H1 (cell line): ENCODE data around the gene ACO1. TPM values are rescaled to one million over a fixed set of nuclear protein-coding genes. Genes with fewer than 3 reads are reported as not detected.

Source experiments
- CTCF ChIA-PET: fragments of 300-600 bp; sonication (Branson Sonifier 250); formaldehyde crosslinking; loops from one replicate; lab custom pipeline; 2021; ENCODE audit not compliant: partially characterized antibody; lab: Charles Lee
- POLR2A ChIA-PET: fragments of 300-600 bp; sonication (Branson Sonifier 250); formaldehyde crosslinking; loops from one replicate; lab custom pipeline; 2021; ENCODE audit warnings: inconsistent platforms; ENCODE audit not compliant: partially characterized antibody; lab: Charles Lee
- DNase-seq, 2 experiments: peaks; one replicate each; pipeline versions ENCODE4 v3.0.0 to v3.0.0-alpha.2; 2010 to 2022; ENCODE audit warnings: low spot score in 2 of 2, low read depth in 1 of 2, mixed read lengths in 1 of 2
- FAIRE-seq: peaks from 2 replicates; lab custom pipeline; 2011; peaks lifted over from hg19 to GRCh38; lab: Jason Lieb, UNC
- H2AFZ ChIP-seq: 2 replicates; pipeline ENCODE4 v1.8.1; 2012; ENCODE audit warnings: low read length, inconsistent platforms
- H2AK5ac ChIP-seq: 2 replicates; pipeline ENCODE4 v1.6.1; 2013; ENCODE audit warnings: low read depth, low read length
- H2BK120ac ChIP-seq: replicated peaks from 2 replicates; pipeline ENCODE3; 2013; ENCODE audit warnings: low read depth, low read length, inconsistent platforms
- H2BK12ac ChIP-seq: 2 replicates; pipeline ENCODE4 v1.6.1; 2013; ENCODE audit warnings: low read depth, low read length
- H2BK15ac ChIP-seq: 2 replicates; pipeline ENCODE4 v1.6.1; 2013; ENCODE audit warnings: low read length
- H2BK20ac ChIP-seq: 2 replicates; pipeline ENCODE4 v1.6.1; 2013; ENCODE audit warnings: low read length
- H2BK5ac ChIP-seq: 2 replicates; pipeline ENCODE4 v1.6.1; 2013; ENCODE audit warnings: low read depth, low read length
- H3K14ac ChIP-seq: 2 replicates; pipeline ENCODE4 v1.6.1; 2013; ENCODE audit warnings: inconsistent platforms; ENCODE audit not compliant: insufficient read length
- H3K18ac ChIP-seq: 2 replicates; pipeline ENCODE4 v1.6.1; 2013; ENCODE audit warnings: low read length; ENCODE audit errors: extremely low read depth
- H3K23ac ChIP-seq: 2 replicates; pipeline ENCODE4 v1.6.1; 2013; ENCODE audit warnings: inconsistent platforms; ENCODE audit not compliant: insufficient read length
- H3K23me2 ChIP-seq: 2 replicates; pipeline ENCODE4 v1.6.1; 2013; ENCODE audit warnings: low read depth, low read length
- H3K27ac ChIP-seq: 2 replicates; pipeline ENCODE4 v1.6.1; 2011; ENCODE audit warnings: low read depth, low read length, inconsistent platforms
- H3K27me3 ChIP-seq, 4 experiments: replicated peaks in 1 of 4; 1 replicate in 1 of 4; 2 replicates in 3 of 4; pipeline versions ENCODE4 v1.6.1 to v1.8.1; 2011 to 2013; ENCODE audit warnings: low read length in 3 of 4, mild to moderate bottlenecking in 3 of 4, inconsistent platforms in 2 of 4, mixed read lengths in 2 of 4, moderate library complexity in 1 of 4; ENCODE audit not compliant: control insufficient read depth in 3 of 4, insufficient read depth in 3 of 4; ENCODE audit errors: extremely low read depth in 1 of 4
- H3K36me3 ChIP-seq, 4 experiments: 2 replicates each; pipeline versions ENCODE4 v1.6.1 to v1.8.1; 2011 to 2013; ENCODE audit warnings: mild to moderate bottlenecking in 4 of 4, low read length in 3 of 4, moderate library complexity in 2 of 4, control low read depth in 1 of 4, inconsistent platforms in 1 of 4; ENCODE audit not compliant: insufficient read depth in 4 of 4, control insufficient read depth in 2 of 4
- H3K4ac ChIP-seq: replicated peaks from 2 replicates; pipeline ENCODE3; 2013; ENCODE audit warnings: low read length, low read depth, mixed read lengths, inconsistent platforms; ENCODE audit not compliant: insufficient read length
- H3K4me1 ChIP-seq, 4 experiments: replicated peaks in 1 of 4; 1 replicate in 1 of 4; 2 replicates in 3 of 4; pipeline versions ENCODE4 v1.6.1 to v1.8.1; 2011 to 2013; ENCODE audit warnings: low read length in 3 of 4, inconsistent platforms in 2 of 4, mixed read lengths in 1 of 4; ENCODE audit not compliant: insufficient read depth in 4 of 4, control insufficient read depth in 3 of 4
- H3K4me2 ChIP-seq, 2 experiments: 2 replicates each; pipeline versions ENCODE4 v1.6.1 to v1.8.1; 2011 to 2013; ENCODE audit warnings: low read depth in 2 of 2, low read length in 2 of 2, control low read depth in 1 of 2, inconsistent platforms in 1 of 2, mild to moderate bottlenecking in 1 of 2; ENCODE audit not compliant: insufficient read depth in 1 of 2
- H3K4me3 ChIP-seq, 4 experiments: fragments of 200-600, 300-600 bp in 1 of 4; sonication (generic), shearing (Covaris generic), sonication (Bioruptor Twin) in 1 of 4; 2 replicates each; pipeline versions ENCODE4 v1.5.1 to v1.8.1; 2011 to 2016; ENCODE audit warnings: low read length in 4 of 4, low read depth in 3 of 4, control low read depth in 2 of 4, inconsistent platforms in 2 of 4, mild to moderate bottlenecking in 2 of 4, mixed read lengths in 1 of 4, moderate library complexity in 1 of 4; ENCODE audit not compliant: insufficient read depth in 2 of 4; ENCODE audit errors: extremely low read depth in 1 of 4
- H3K56ac ChIP-seq: replicated peaks from 2 replicates; pipeline ENCODE3; 2013; ENCODE audit warnings: low read depth, mild to moderate bottlenecking, mixed read lengths, low read length, inconsistent platforms; ENCODE audit not compliant: insufficient read length
- H3K79me1 ChIP-seq: 2 replicates; pipeline ENCODE4 v1.6.1; 2013; ENCODE audit warnings: low read depth, low read length, control low read depth
- H3K79me2 ChIP-seq, 2 experiments: 2 replicates each; pipeline versions ENCODE4 v1.6.1 to v1.8.1; 2012 to 2013; ENCODE audit warnings: low read length in 2 of 2, mild to moderate bottlenecking in 2 of 2, inconsistent platforms in 1 of 2; ENCODE audit not compliant: insufficient read depth in 2 of 2, control insufficient read depth in 1 of 2
- H3K9ac ChIP-seq, 4 experiments: replicated peaks in 1 of 4; 1 replicate in 1 of 4; 2 replicates in 3 of 4; pipeline versions ENCODE4 v1.6.1 to v1.8.1; 2011 to 2013; ENCODE audit warnings: low read depth in 3 of 4, low read length in 3 of 4, control low read depth in 2 of 4, mild to moderate bottlenecking in 2 of 4, moderate library complexity in 2 of 4, inconsistent platforms in 1 of 4; ENCODE audit errors: extremely low read depth in 1 of 4
- H3K9me3 ChIP-seq, 2 experiments: 2 replicates each; pipeline versions ENCODE4 v1.6.1 to v1.8.1; 2012 to 2013; ENCODE audit warnings: mild to moderate bottlenecking in 2 of 2, moderate library complexity in 2 of 2, control low read depth in 1 of 2, inconsistent platforms in 1 of 2, low read depth in 1 of 2, low read length in 1 of 2, mixed read lengths in 1 of 2; ENCODE audit not compliant: insufficient read depth in 2 of 2
- H4K20me1 ChIP-seq, 2 experiments: replicated peaks in 1 of 2; 2 replicates each; pipeline versions ENCODE3 to v1.8.1; 2011 to 2013; ENCODE audit warnings: inconsistent platforms in 2 of 2, low read length in 2 of 2, mild to moderate bottlenecking in 1 of 2; ENCODE audit not compliant: insufficient read depth in 2 of 2, control insufficient read depth in 1 of 2
- H4K5ac ChIP-seq: 2 replicates; pipeline ENCODE4 v1.6.1; 2013; ENCODE audit warnings: low read length, low read depth, mixed read lengths, inconsistent platforms; ENCODE audit not compliant: insufficient read length
- H4K8ac ChIP-seq: 2 replicates; pipeline ENCODE4 v1.8.0; 2013; ENCODE audit warnings: mild to moderate bottlenecking, moderate library complexity, low read length, inconsistent platforms; ENCODE audit not compliant: insufficient read depth; ENCODE audit errors: extremely low read depth
- H4K91ac ChIP-seq: replicated peaks from 2 replicates; pipeline ENCODE3; 2013; ENCODE audit warnings: low read length, mixed read lengths, inconsistent platforms; ENCODE audit not compliant: insufficient read length
- CBX5 ChIP-seq: fragments of 300-800, 300-1000 bp; sonication (generic); IDR thresholded peaks from 2 replicates; pipeline ENCODE4 v1.7.1; 2016; ENCODE audit warnings: antibody characterized with exemption, low read length, low read depth
- CREB1 ChIP-seq: IDR thresholded peaks from 2 replicates; pipeline ENCODE4 v1.6.1; 2012; ENCODE audit warnings: inconsistent platforms
- EP300 ChIP-seq, 2 experiments: IDR thresholded peaks; 1 replicate in 1 of 2; 2 replicates in 1 of 2; pipeline ENCODE4 v1.6.1; 2011 to 2012; ENCODE audit warnings: low read depth in 2 of 2, low read length in 2 of 2, mild to moderate bottlenecking in 2 of 2, borderline replicate concordance in 1 of 2, inconsistent platforms in 1 of 2, moderate library complexity in 1 of 2
- GABPA ChIP-seq: IDR thresholded peaks from 2 replicates; pipeline ENCODE4 v1.6.1; 2011; ENCODE audit warnings: mild to moderate bottlenecking, low read length, moderate library complexity, borderline replicate concordance; ENCODE audit not compliant: insufficient read depth
- HDAC2 ChIP-seq, 2 experiments: fragments of 300-600 bp in 1 of 2; sonication (generic) in 1 of 2; IDR thresholded peaks; 2 replicates each; pipeline ENCODE4 v1.6.1; 2011 to 2012; ENCODE audit warnings: low read depth in 2 of 2, low read length in 2 of 2, mild to moderate bottlenecking in 2 of 2, moderate library complexity in 2 of 2, borderline replicate concordance in 1 of 2, inconsistent platforms in 1 of 2
- NANOG ChIP-seq: IDR thresholded peaks from 2 replicates; pipeline ENCODE4 v1.6.1; 2011; ENCODE audit warnings: low read length, low read depth, mild to moderate bottlenecking, inconsistent platforms; ENCODE audit not compliant: insufficient read depth, poor library complexity, severe bottlenecking
- POU5F1 ChIP-seq: IDR thresholded peaks from 2 replicates; pipeline ENCODE4 v1.6.1; 2011; ENCODE audit warnings: low read depth, mild to moderate bottlenecking, low read length, moderate library complexity
- RAD21 ChIP-seq, 2 experiments: IDR thresholded peaks in 1 of 2; conservative IDR thresholded peaks in 1 of 2; 2 replicates each; pipeline ENCODE4 v1.6.1; 2011; ENCODE audit warnings: low read depth in 2 of 2, low read length in 2 of 2, improper control_type of control experiment in 1 of 2, inconsistent platforms in 1 of 2, mild to moderate bottlenecking in 1 of 2, moderate library complexity in 1 of 2
- RXRA ChIP-seq: IDR thresholded peaks from 2 replicates; pipeline ENCODE4 v1.6.1; 2011; ENCODE audit warnings: low read depth, mild to moderate bottlenecking, low read length, moderate library complexity; ENCODE audit not compliant: insufficient read depth
- SP4 ChIP-seq: IDR thresholded peaks from 2 replicates; pipeline ENCODE4 v1.6.1; 2012; ENCODE audit warnings: low read length, inconsistent platforms
- SRF ChIP-seq: IDR thresholded peaks from 2 replicates; pipeline ENCODE4 v1.6.1; 2011; ENCODE audit warnings: mild to moderate bottlenecking, low read depth, low read length, moderate library complexity
- TAF1 ChIP-seq: IDR thresholded peaks from 2 replicates; pipeline ENCODE4 v1.6.1; 2011; ENCODE audit warnings: mild to moderate bottlenecking, low read depth, low read length
- TCF12 ChIP-seq: IDR thresholded peaks from 2 replicates; pipeline ENCODE4 v1.6.1; 2011; ENCODE audit warnings: low read depth, mild to moderate bottlenecking, low read length
- TEAD4 ChIP-seq: IDR thresholded peaks from 2 replicates; pipeline ENCODE4 v1.6.1; 2012; ENCODE audit warnings: low read depth, low read length, inconsistent platforms, mixed read lengths
- WGBS, 2 experiments: shearing (Covaris generic) in 1 of 2; methylation state at CpG; one replicate each; pipeline versions ENCODE4 v1.1.6 to v1.1.7; 2013 to 2015; ENCODE audit warnings: low lambda C conversion rate in 2 of 2, mixed read lengths in 2 of 2, inconsistent platforms in 1 of 2, low coverage in 1 of 2, missing lambda C conversion rate in 1 of 2; ENCODE audit not compliant: insufficient replicate concordance in 2 of 2, insufficient coverage in 1 of 2, insufficient read length in 1 of 2; ENCODE audit errors: extremely low coverage in 1 of 2, missing lambda C conversion rate in 1 of 2; 5-methylcytosine and 5-hydroxymethylcytosine counted together
- polyA plus RNA-seq, 7 experiments: library from polyadenylated mRNA; depleted of rRNA in 3 of 7; stranded (reverse) in 5 of 7; unstranded in 2 of 7; fragments of >200 nt in 5 of 7; fragments of 200-250 nt in 2 of 7; gene quantifications; 1 replicate in 5 of 7; 2 replicates in 1 of 7; 4 replicates in 1 of 7; pipeline versions ENCODE4 v1.2.1 to v1.2.3, GENCODE V29; 2011 to 2013; ENCODE audit warnings: missing spikeins in 2 of 7, mixed read lengths in 2 of 7
- total RNA-seq: library from RNA; stranded (reverse); fragmentation: NEBNext Ultra II Directional; extraction: Animal tissue kit (Norgen Biotek cat#: 25700); gene quantifications from 2 replicates; pipeline ENCODE4 v1.2.1, GENCODE V29; 2021

Gene ACO1
- total and polyA plus RNA-seq, 2 of the 8 experiments (the other 6 are each of a cell fraction or from before 2014, with no cell fraction given) = 39.3 to 49.8 TPM

DNA sequence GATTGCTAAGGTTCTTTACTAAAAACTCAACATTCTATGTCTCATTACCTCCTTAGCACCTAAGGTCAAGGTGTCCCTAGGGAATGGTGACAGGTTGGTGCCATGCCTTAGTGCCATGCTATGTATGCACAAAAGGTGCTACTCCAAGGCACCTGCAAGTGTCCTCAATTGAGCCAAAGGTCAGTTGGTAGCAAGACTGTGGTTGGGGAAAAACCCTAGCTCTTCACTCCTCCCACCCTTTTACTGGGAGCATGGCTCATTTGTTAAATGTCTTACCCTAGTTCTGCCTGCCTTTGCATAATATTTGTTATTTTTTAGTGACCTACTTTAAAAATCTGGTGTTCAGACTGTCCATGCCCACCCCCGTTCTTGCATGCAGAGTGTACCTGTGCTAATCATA is 17.0 kb downstream of the ACO1 start:
- H3K14ac ChIP-seq = no peak overlapping the region
- FAIRE-seq = no peak
- H4K8ac ChIP-seq = no peak overlapping the region
- CTCF ChIA-PET = interaction anchor here (0.6 to 9.0 kb wide), 2 partner anchors 23 to 1283 kb away, joined by 3 to 76 read pairs; no protein-coding TSS in a partner anchor
- peaks cover 0 to 5% of the 10 kb centered on the region in 2 experiments; a peak in 2 of 4 replicates for H3K79me2 ChIP-seq
- H3K4ac ChIP-seq = no peak overlapping the region
- POLR2A ChIA-PET = no interaction called here
- no peak overlapping the region for H2AK5ac ChIP-seq
- peaks cover 0 to 3% of the 10 kb centered on the region in 2 experiments for H4K20me1 ChIP-seq
- no peak for DNase-seq
- H3K23me2 ChIP-seq = no peaks in the 10 kb centered on the region
- H2BK5ac ChIP-seq = no peak overlapping the region
- H3K27ac ChIP-seq = no peak overlapping the region
- H3K79me1 ChIP-seq = no peaks in the 10 kb centered on the region; the same call in 1 of the 2 replicates
- H3K4me2 ChIP-seq = no peak overlapping the region
- peaks cover 0 to 9% (median 2%) of the 10 kb centered on the region in 4 experiments; a peak in 4 of 8 replicates for H3K36me3 ChIP-seq
- no peak overlapping the region for H3K9ac ChIP-seq
- H2AFZ ChIP-seq = no peak overlapping the region
- H3K4me3 ChIP-seq = no peak overlapping the region
- no peak overlapping the region for H3K18ac ChIP-seq
- 83% methylated on average over 1 of the region's 1 CpG; no CpG with 5 or more reads in 1 of the 2 experiments for WGBS, 2 experiments
- no peak overlapping the region for H2BK12ac ChIP-seq
- no peak overlapping the region for H2BK20ac ChIP-seq
- no peak overlapping the region for H2BK120ac ChIP-seq
- no peaks in the 10 kb centered on the region for H3K27me3 ChIP-seq
- no peaks in the 10 kb centered on the region for H3K9me3 ChIP-seq
- no peak overlapping the region for H4K5ac ChIP-seq
- peaks cover 0 to 5% (median 3%) of the 10 kb centered on the region in 4 experiments; a peak in 1 of 7 replicates for H3K4me1 ChIP-seq
- no peak overlapping the region for H3K56ac ChIP-seq
- H2BK15ac ChIP-seq = no peak overlapping the region
- no peak overlapping the region for H4K91ac ChIP-seq
- H3K23ac ChIP-seq = no peak overlapping the region
- TF ChIP-seq HDAC2 (IDR thresholded peaks at IDR 0.05; ENCODE audit: borderline replicate concordance in 1 of 2, low read depth in 2 of 2, low read length in 2 of 2) (no peak), RAD21 (IDR thresholded peaks at IDR 0.05 in 1 of 2, conservative IDR thresholded peaks at IDR 0.05 in 1 of 2; ENCODE audit: low read depth in 2 of 2, low read length in 2 of 2) (no peak), EP300 (IDR thresholded peaks at IDR 0.05; ENCODE audit: borderline replicate concordance in 1 of 2, low read depth in 2 of 2, low read length in 2 of 2) (no peak), TEAD4 (no peak), RXRA (no peak), TAF1 (no peak), TCF12 (no peak), GABPA (no peak), CREB1 (no peak), CBX5 (no peak), POU5F1 (no peak), SP4 (no peak), SRF (no peak), NANOG (no peak)
